Left ventricle myocardium superior (tissue), 1 donor: Measurements from ENCODE around the gene UNC79. TPM values are rescaled to one million over a fixed set of nuclear protein-coding genes. Genes with fewer than 3 reads are reported as not detected.

Experiments used
- ATAC-seq: fragments of 200-7000 bp; cut with Tn5 transposase; one replicate; pipeline ENCODE4 v1.9.1; 2020; ENCODE audit warnings: mild to moderate bottlenecking, moderate library complexity
- DNase-seq: peaks from one replicate; pipeline ENCODE4 v3.0.0-alpha.2; 2020
- intact Hi-C: fragments of 100-400 bp; cut with micrococcal nuclease; formaldehyde crosslinking; loops from one replicate; pipeline ENCODE4 v1.11.0; 2022
- total RNA-seq: library from RNA; stranded (reverse); fragmentation: NEBNext Ultra II Directional; extraction: Animal tissue kit (Norgen Biotek cat#: 25700); gene quantifications from one replicate; pipeline ENCODE4 v1.2.1, GENCODE V29; 2021
- donor health status: DM: no; HTN: yes; CAD: no; lungs with severe emphysema.

The UNC79 gene
- total RNA-seq, 1 donor from 2014 or later = 0.25 TPM

DNA sequence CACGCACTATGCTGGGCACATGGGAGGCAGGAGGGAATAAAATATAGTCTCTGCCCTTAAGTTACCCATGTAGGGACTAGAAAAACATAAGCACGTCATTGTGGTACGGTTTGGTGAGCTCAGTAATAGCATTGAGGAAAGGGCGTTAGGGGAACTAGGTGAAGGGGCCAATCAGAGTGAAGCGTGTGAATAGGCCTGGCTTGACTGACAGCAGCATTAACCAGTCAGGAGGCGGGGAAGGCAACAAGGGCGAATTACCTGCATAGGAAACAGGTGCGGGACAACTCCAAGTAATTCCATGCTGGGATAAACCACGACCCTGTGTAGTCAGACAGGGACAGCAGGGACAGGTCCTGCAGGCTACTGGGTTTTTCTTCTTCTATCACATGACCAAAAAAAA lies 107.7 kb downstream of the UNC79 start:
- intact Hi-C loops = no loop called here
- ATAC-seq = no peak

DNA sequence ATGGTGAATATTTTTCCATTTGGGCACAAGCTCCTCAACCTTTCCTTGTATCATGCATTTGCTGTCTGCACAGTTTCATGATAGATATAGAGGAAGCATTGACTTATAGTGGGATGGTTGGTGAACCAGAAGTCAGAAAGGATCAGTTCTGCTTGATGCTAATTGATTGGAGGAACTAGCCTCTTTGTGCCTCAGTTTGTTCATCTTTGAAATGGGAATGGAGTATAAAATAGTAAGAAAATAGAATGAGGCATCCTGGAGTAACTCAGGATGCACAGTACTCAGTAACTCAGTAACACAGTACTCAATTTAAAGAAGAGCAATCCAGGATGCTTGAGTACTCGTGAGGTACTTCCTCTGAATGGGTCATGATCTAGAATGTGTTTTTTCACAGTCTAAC lies 109.5 kb downstream of the UNC79 start:
- DNase-seq = no peak
- intact Hi-C loops = no loop called here

More for the DNA sequence above, 107.7 kb downstream of the UNC79 start:
- no peak for DNase-seq

DNA sequence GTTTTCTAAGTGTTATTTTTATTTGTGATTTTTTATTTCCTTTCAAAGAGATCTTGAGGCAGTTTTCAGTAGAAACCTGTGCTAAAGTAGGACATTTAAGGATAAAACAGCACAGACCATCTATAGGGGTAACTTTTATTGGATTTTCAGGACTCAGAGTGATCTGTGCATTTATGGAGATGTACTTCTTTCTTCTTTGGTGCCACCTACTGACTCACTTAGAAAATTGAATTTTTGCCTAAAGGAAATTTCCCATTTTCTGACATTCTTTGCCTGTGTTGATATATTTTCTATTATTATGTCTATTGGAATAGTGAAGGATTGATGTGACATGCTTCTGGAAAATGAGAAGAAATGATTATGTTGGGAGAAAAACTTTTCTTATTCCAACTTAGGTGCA lies 113.0 kb downstream of the UNC79 start:
- ATAC-seq (no peak), DNase-seq (no peak)
- intact Hi-C loops = no loop called here

More for the DNA sequence above, 109.5 kb downstream of the UNC79 start:
- no peak for ATAC-seq

DNA sequence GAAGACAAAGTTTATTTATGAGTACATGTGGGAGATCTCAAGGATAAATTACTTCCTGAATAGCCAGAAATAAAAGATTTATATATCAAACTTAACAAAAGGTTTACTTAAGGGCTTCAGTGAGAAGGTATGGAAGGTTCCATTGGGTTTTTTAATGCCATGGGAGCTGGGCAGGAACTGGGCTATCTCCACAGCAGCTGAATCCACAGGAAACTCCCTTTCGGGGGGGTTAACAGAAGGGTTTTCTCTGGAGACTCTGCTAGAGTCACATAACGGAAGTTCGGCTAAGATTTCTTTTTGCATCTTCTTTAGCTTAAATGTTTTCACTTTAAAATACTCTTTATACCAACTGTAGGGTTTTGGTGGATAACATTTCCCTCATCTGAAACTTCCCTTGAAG lies 113.5 kb downstream of the UNC79 start:
- ATAC-seq (no peak), DNase-seq (no peak)
- intact Hi-C loops = no loop called here

DNA sequence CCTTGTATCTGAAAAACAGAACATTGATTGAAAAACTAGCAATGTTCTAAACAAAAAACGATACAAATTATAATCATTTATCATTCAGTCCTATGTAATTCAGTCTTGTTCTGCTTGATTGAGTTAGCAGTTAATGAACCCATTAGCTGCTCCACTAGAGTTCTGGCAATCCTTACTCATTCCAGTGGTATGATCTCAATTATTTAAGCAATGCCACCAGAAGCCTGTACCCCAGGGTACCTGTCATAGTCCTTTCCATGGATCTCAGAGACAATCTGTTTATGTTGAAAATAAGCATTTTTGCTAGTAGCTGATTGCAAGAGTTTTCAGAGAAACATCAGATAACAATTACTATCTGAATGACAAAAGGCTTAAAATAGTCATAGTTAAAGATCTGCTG lies 115.9 kb downstream of the UNC79 start:
- intact Hi-C loops = no loop called here
- no peak for DNase-seq
- ATAC-seq = no peak

DNA sequence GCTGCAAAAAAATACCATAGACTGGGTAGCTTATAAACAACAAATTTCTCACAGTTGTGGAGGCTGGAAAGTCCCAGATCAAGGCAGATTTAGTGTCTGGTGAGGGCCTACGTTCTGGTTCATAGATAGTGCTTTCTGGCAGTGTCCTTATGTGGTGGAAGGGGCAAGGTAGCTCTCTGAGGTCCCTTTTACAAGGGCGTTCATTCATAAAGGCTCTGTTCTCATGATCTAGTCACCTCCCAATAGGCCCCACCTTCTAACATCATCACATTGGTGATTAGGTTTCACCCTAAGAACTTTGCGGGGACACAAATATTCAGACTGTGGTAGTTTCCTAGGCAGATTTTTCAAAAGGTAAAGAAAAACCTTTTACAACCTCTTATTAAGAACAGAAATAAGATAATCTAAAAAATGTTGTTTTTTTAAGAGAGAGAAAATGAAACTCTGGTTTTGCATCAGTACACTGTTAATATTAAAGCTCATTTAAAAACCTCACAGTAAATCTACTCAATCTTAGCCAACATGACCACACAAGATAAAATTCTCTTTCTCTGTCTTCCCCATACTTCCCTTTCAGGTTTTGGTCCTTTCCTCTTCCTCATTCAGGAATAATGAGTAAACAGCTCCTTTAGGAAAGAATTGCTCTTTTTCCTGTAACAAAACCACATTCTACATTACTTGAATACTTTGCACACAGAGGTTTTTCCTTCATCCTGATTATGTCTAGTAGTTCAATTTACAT lies 117.5 kb downstream of the UNC79 start:
- intact Hi-C loops = no loop called here
- DNase-seq (no peak), ATAC-seq (no peak)

DNA sequence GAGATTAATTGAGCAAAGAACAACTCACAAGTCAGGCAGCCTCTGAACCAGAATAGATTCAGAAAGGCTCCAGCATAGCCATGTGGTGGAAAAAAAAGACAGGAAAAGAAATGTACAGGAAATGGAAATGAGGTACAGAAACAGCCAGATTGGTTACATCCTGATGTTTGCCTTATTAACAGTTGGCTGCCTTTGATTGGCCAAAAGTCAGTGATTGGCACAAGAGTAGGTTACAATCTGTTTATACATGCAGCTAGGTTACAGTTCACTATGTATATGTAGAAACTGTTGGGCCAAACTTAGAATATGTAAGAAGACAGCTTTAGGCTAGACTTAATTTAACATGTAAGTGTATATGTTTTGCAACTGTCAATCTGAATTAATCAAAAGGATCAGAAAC lies 118.9 kb downstream of the UNC79 start:
- ATAC-seq (no peak), DNase-seq (no peak)
- intact Hi-C loops = no loop called here

DNA sequence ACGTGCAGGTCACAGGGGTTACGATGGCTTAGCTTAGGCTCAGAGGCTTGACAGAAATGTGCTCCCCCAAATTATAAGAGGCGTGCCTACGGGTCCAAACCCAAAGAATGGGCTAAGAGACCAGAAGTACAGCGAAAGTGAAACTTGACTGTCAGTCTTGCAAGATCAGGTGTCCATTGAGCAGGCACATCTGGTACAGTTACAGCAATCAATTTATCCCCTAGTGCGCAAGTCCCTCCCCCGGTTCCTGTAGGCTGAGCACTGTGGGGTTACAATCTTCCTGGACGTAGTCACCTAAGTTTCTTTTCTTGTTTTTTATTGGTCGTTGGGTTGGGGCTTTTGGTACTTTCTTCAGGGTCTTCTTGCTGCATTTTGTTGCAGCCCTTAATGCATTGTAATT lies 134.2 kb downstream of the UNC79 start:
- DNase-seq = no peak
- no peak for ATAC-seq
- intact Hi-C loops = no loop called here

DNA sequence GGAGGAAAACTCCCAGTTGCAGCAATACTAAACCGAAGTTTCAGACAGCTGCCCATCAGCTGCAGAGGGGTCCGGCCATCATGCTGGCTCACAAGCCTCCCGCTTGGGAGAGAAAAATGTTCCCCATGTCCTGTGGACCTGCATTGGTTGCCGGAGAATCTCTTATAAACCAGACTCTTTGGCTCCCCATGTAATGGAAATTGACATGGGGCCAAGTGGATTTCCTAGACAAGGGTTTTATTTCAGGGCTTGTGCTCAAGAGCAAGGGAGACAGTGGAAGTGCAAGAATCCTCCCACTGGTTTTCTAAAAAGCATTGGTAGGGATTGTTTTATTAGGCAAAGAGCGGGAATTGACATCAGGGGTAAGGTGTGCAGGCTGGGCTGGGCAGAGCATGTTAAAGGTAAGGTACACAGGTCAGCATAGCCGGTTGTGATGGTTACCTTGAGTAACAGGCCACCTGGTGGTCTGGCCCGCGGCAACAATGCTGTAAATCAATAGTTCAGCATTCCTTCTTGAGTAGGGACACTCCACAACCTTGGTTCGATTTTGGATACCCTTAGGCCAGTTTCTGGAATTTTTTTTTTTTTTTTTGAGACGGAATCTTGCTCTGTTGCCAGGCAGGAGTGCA lies 135.4 kb downstream of the UNC79 start:
- DNase-seq = no peak
- ATAC-seq = peak; percentile 30
- intact Hi-C loops = no loop called here

DNA sequence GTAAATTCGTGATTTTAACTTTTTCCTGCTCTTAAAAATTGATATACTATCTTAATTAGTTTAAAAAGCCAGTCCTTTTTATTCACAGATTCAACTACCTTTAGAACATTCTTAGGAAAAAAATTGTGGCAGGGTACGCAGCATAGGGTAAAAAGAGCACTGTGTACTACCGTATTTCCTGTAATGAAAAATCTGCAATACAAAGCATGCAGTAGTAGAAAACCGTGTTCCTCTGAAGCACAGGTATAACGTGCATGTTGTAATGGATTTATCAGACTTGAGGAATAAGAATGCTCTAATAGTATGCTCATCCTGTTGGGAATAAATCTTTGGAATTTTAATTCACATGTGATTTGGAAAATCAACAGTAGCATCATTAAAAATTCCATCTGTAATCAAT lies 140.5 kb downstream of the UNC79 start:
- intact Hi-C loops = no loop called here
- ATAC-seq = no peak
- DNase-seq = no peak

DNA sequence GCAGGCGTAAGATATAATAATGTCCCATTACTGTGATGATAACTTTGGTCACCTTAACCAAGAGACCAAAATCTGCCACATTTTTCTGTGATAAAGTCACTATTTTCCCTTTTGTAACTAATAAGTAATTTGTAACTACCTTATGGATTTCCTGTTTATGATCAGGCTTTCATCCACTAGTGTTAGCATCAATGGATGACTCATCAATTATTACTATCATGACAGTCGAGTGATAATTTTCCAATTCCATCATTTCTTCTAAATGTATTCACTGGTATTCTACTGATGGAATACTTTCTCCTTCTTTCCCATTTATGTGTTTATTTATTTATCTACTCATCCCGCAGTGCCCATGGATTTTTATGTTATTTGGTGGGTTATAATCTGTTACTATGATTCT lies 148.4 kb downstream of the UNC79 start:
- DNase-seq = no peak
- ATAC-seq = no peak
- intact Hi-C loops = no loop called here

DNA sequence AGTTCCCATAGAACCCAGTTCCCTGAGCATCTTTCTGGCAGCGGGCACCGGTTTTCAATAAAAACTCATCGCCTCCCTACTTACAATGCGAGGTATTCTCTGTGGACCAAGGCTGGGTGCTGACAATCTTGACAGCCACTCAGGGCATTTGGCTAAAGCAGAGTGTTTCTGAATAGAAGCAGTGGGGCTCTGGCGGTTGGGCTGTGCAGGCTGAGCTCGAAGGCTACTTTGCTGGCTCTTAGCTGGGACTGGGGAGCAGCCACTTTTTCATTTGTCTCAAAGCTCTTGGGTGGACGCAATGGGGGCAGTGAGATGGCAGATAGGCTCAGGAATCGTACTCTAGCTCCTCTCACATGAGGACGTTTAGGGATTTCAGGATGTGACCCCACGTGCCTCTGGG lies 151.8 kb downstream of the UNC79 start:
- intact Hi-C loops = no loop called here
- ATAC-seq (peak; percentile 84), DNase-seq (peak; percentile 28)

DNA sequence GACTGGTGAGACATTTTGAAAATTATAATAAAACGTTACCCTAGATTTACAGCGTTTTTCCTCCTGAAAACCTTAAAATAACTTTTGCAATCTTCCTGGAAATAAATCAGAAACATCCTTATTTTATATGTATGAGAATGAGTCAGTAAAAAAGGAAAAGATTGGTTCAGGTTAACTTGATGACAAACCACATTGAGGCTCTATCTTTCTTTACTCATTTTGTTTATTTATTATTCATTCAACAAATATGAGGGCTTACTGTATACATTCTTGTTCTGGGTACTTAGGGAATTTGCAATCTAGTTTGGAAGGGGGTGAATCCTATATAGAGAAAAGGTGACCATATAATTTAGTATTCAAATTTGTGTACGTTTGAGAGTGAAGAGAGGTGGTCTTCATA lies 156.6 kb downstream of the UNC79 start:
- DNase-seq = no peak
- no peak for ATAC-seq
- intact Hi-C loops = no loop called here

DNA sequence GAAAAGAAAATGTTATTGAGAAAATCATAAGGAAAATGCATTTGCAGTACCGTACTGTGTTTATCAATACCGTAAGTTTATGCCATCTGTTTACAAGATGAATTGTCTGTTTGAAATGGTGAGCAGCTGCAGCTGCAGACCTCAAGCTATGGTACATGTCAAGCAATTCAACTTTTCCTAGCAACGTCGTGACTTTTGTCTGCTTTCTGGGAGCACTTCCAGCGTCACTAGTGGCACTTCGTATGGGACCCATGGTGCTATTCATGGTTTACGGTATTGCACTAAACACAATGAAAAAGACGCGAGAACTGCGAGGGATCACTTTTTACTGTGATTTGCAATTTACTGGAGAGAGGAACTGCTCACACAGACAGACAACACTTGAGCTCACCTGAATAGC lies 160.8 kb downstream of the UNC79 start:
- ATAC-seq = no peak
- DNase-seq = no peak
- intact Hi-C loops = no loop called here

DNA sequence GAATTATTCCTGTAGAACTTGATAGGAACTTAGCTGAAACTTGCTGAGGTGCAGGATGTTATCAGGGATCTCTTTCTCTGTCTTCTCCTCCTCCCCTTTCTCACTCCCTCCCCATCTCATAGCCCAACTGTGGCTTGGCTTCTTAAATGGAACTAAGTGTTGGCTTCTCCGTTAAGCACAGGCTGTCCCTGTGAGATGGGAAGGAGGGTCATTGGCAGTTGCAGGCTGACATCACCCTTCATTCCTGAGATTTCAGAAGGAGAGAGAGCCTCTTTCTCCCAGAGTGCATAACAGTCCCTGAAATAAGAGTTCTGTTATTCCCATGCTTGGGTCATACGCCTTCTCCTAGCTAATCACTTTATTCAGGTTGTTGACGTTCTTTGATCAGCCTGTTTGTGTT lies 162.0 kb downstream of the UNC79 start:
- DNase-seq (no peak), ATAC-seq (peak; percentile 19)
- intact Hi-C loops = no loop called here

DNA sequence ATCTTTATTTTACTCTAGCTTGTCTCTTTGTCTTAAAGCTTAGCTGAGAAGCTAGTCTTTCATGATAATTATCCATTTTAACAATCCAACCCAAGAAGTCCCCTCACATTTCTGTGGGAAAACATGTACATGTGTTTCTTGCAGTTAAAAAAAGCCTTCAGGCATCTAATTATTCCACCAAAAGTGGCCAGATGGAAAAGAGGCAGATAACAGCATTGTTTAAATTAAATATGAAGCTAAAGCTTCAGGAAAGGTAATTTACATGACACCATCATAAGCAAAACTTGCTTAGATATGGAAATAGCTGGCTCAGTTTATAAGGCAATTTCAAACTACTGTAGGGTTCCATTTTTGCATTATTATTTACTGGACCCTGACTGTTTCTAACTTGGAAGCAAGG lies 175.4 kb downstream of the UNC79 start:
- intact Hi-C loops = no loop called here
- DNase-seq (no peak), ATAC-seq (no peak)

DNA sequence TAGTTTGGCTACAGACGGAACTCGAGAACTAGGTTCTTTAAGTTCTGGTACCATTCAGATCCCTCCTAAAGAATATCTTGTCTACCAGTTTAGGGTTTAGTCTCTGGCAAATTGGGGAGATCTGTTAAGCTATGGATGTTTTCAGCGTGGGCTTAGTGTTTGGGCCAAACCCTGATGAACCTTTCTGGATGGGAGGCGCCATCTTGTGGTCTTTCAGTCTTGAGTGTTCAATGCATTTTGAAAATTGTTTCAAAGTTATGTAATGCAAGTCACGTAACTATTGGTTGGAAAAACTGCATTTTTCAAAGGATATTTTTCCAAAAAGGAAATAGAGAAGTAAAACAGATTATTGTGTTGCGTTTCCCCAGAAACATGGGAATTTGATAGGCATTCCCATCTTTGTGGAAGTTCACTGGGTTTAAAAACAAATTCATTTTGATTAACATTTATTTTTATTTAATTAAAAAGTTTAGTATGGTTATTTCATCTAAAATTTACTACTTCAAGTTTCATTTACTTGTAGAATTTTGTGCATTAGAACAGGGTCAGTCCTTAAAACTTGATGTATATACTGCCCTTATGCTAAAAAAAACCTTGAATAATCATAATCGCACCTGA lies 188.5 kb downstream of the UNC79 start:
- DNase-seq (no peak), ATAC-seq (no peak)
- intact Hi-C loops = no loop called here

DNA sequence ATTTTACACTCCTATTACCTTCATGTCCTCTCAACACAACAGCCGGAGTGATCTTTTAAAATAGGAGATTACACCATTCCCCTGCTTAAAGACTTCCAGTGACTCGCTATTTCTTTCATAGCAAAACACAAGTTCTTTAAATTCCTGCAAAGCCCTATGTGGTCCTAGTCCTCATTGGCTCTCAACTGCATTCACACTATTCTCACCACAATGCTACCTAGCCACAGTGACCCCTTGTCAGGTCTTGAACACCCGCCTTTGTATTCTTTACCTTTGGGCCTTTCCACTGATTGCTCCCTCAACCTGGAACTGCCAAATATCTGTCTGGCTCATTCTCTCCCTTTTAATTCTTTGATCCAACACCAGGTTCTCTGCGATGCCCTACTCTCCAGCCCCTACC lies 197.3 kb downstream of the UNC79 start:
- no peak for DNase-seq
- intact Hi-C loops = no loop called here
- ATAC-seq = no peak

DNA sequence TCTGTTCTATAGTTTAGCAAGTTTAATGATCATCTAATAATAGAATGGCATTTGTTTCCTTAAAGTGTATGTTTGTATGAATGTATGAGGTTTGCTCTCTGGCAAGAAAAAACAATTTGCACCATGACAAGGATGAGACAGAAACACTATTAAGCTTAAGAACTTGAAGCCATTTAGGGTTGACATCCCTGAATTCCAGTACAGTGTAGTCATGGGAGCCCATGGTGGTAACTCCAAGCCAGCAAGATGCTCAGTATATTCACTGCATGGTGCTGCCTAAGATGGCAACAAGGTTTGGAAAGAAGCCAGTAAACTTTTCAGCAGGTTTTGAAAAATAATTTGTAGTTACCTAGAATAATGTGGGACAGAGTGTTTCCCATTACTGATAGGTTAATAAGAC lies 198.9 kb downstream of the UNC79 start:
- intact Hi-C loops = no loop called here
- ATAC-seq = no peak
- DNase-seq = no peak

DNA sequence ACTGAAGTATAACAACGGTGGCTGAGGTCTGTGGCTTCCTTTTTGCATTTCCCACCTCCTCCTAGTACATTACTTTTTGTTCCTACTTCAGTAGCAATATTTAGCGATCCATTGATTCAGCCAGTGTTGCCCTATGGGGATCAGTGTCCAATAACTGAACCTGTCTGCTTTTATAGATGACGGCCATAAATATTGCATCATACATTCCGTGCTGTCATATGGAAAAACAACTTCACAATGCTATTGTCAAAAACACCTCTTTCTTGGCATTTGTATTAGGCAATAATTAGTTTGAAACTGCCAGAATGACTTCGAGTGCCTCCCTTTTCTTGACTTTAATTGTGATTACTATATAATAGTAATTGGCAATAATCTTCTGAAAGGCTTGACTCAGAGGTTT lies 208.1 kb downstream of the UNC79 start:
- no peak for DNase-seq
- intact Hi-C loops = no loop called here
- no peak for ATAC-seq

DNA sequence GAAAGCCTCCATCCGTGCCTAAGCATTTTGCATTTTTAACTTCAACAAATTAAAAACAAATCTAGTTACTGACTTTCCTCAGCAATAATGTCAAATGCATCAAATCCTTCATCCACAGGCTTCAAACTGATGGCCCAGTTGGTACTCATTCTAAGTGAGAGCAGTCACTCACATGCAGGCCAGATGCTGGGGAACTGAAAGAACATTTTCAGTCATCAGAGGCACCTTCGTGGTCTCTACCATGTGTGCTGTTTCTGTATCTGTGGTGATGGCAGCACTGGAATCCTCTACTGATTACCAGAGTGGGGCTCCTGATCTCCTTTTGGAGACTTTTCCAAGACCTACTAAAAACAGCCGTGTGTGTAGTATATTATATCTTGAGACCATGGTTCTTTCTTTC lies 212.4 kb downstream of the UNC79 start:
- DNase-seq (no peak), ATAC-seq (no peak)
- intact Hi-C loops = no loop called here
